Measurements from ENCODE around the gene COL5A1.

Gene COL5A1

GRCh38 chr9:134641173-134641989 lies at the start of gene COL5A1:
COL5A1 (plus strand) TSS chr9:134641803; CDS start chr9:134642188, 385 bp downstream.
- no peak within 1 kb of the TSS for H3K4me3 ChIP-seq (ENCODE audit: low read length)
- DNase-seq (ENCODE audit: low read depth) = peak; percentile 2
- no peak for TF ChIP-seq CTCF (IDR thresholded peaks at IDR 0.05; ENCODE audit: insufficient read depth, low read depth, low read length, missing control alignments)

GRCh38 chr9:134592018-134592818 lies 49.4 kb upstream of the COL5A1 start:
- no peak overlapping the region for H3K4me3 ChIP-seq (ENCODE audit: low read length)
- no peak for DNase-seq (ENCODE audit: low read depth)
- TF ChIP-seq CTCF (IDR thresholded peaks at IDR 0.05; ENCODE audit: insufficient read depth, low read depth, low read length, missing control alignments) = no peak

GRCh38 chr9:134592819-134593200 lies 48.8 kb upstream of the COL5A1 start:
- no peak for DNase-seq (ENCODE audit: low read depth)
- no peak for TF ChIP-seq CTCF (IDR thresholded peaks at IDR 0.05; ENCODE audit: insufficient read depth, low read depth, low read length, missing control alignments)
- H3K4me3 ChIP-seq (ENCODE audit: low read length) = no peak overlapping the region

GRCh38 chr9:134593286-134594077 lies 48.1 kb upstream of the COL5A1 start:
- TF ChIP-seq CTCF (IDR thresholded peaks at IDR 0.05; ENCODE audit: insufficient read depth, low read depth, low read length, missing control alignments) = no peak
- no peak for DNase-seq (ENCODE audit: low read depth)

GRCh38 chr9:134594078-134594941 lies 47.3 kb upstream of the COL5A1 start:
- DNase-seq (ENCODE audit: low read depth) = no peak
- TF ChIP-seq CTCF (IDR thresholded peaks at IDR 0.05; ENCODE audit: insufficient read depth, low read depth, low read length, missing control alignments) = no peak
- H3K4me3 ChIP-seq (ENCODE audit: low read length) = no peak overlapping the region

More at GRCh38 chr9:134593286-134594077, 48.1 kb upstream of the COL5A1 start:
- H3K4me3 ChIP-seq (ENCODE audit: low read length) = no peak overlapping the region

GRCh38 chr9:134595014-134595413 lies 46.6 kb upstream of the COL5A1 start:
- DNase-seq (ENCODE audit: low read depth) = no peak
- no peak overlapping the region for H3K4me3 ChIP-seq (ENCODE audit: low read length)
- no peak for TF ChIP-seq CTCF (IDR thresholded peaks at IDR 0.05; ENCODE audit: insufficient read depth, low read depth, low read length, missing control alignments)
